GM12878 (cell line): ENCODE results near the gene TOLLIP.

Experiments used
- POLR2AphosphoS5 ChIP-seq: IDR thresholded peaks from 2 replicates; pipeline ENCODE4 v1.6.1; 2011; ENCODE audit warnings: mild to moderate bottlenecking, low read length, inconsistent platforms
- TAF1 ChIP-seq: IDR thresholded peaks from 2 replicates; pipeline ENCODE4 v1.6.1; 2011; ENCODE audit warnings: mild to moderate bottlenecking, low read depth, low read length, borderline replicate concordance
- YY1 ChIP-seq: IDR thresholded peaks from 2 replicates; pipeline ENCODE4 v1.6.1; 2011; ENCODE audit warnings: low read depth, mild to moderate bottlenecking, low read length
- TF ChIP-seq, protein P1 (sequence below): IDR thresholded peaks from 2 replicates; pipeline ENCODE4 v1.6.1; 2012; ENCODE audit warnings: low read depth, low read length, improper control_type of control experiment

DNA sequence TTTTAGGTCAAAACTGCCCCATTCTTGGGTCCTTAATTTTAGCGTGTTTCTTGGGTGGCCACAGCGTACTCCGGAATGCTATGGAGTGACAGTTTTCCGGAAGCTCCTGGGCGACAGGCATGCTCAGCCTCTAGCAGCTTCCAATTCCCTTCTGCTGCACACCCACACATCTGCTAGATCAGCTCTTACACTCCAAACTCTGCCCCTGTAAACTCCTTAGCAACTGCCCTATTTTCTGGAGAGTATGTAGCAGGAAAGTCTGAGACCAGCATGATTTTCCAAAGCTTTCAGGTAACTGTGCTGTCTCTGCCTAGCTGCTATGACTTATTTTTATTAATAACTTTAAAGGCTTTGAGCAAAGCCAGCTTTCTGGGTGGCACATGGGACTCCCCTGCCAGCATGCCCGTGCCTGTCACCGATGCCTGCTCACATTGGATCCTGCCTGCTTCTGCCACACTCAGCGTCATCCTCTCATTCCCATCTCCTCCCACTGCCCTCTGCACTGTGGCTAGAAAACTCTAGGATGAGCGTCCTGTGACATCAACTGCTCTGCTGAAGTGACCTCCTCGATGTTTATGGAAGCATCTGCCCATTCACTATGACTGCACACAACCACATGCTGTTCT lies 17.3 kb downstream of the TOLLIP start:
- no peak for TF ChIP-seq TAF1
- TF ChIP-seq, protein P1, sequence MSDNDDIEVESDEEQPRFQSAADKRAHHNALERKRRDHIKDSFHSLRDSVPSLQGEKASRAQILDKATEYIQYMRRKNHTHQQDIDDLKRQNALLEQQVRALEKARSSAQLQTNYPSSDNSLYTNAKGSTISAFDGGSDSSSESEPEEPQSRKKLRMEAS, result no peak
- no peak for TF ChIP-seq POLR2AphosphoS5
- TF ChIP-seq YY1, result no peak
